SK-N-MC (cell line): ENCODE results near the gene LRP8.

ENCODE experiments used
- EZH2 ChIP-seq: fragments of 200-600 bp; sonication (generic); IDR thresholded peaks from one replicate; pipeline ENCODE4 v1.6.1; 2017; ENCODE audit warnings: antibody characterized with exemption
- POLR2AphosphoS5 ChIP-seq: IDR thresholded peaks from 2 replicates; pipeline ENCODE4 v1.6.1; 2012; ENCODE audit warnings: mild to moderate bottlenecking, low read depth, low read length, borderline replicate concordance

- TF ChIP-seq EZH2 (no peak), POLR2AphosphoS5 (no peak)
These were observed 23.2 kb upstream of the LRP8 start for GRCh38 chr1:53350853-53351767.
